NCI-H2081 (cell line): Measurements from ENCODE around the gene AP1S3.
"Not testable (repeated sequence)": the region's sequence is repeated elsewhere in the genome, so short reads cannot be mapped to it uniquely, and the experiment has no call there.

Source experiments
- DNase-seq, 2 experiments: peaks; one replicate each; lab custom pipeline; 2025; lab: John Stamatoyannopoulos, UW

The AP1S3 gene

GRCh38 chr2:223801736-223802135 is 35.6 kb downstream of the AP1S3 start:
- no peak for DNase-seq

- DNase-seq = no peak
Measured at GRCh38 chr2:223800908-223801307, 36.5 kb downstream of the AP1S3 start.

GRCh38 chr2:223797811-223798721 is 39.3 kb downstream of the AP1S3 start:
- DNase-seq = peak; percentile 39 to 47

- no peak for DNase-seq
Measured at GRCh38 chr2:223797037-223797436, 40.3 kb downstream of the AP1S3 start.

GRCh38 chr2:223789423-223789822 is 48.0 kb downstream of the AP1S3 start:
- DNase-seq = no peak

GRCh38 chr2:223788826-223789225 is 48.6 kb downstream of the AP1S3 start:
- DNase-seq = no peak

GRCh38 chr2:223788106-223788505 is 49.3 kb downstream of the AP1S3 start:
- DNase-seq = not testable (repeated sequence)

- no peak for DNase-seq
Measured at GRCh38 chr2:223787358-223787757, 50.0 kb downstream of the AP1S3 start.

GRCh38 chr2:223786943-223787342 is 50.4 kb downstream of the AP1S3 start:
- DNase-seq = no peak

- no peak for DNase-seq
Measured at GRCh38 chr2:223786236-223786635, 51.1 kb downstream of the AP1S3 start.

- DNase-seq = no peak
Measured at GRCh38 chr2:223784221-223784772, 53.1 kb downstream of the AP1S3 start.

- no peak for DNase-seq
Measured at GRCh38 chr2:223782629-223783028, 54.8 kb downstream of the AP1S3 start.

GRCh38 chr2:223781560-223781959 is 55.8 kb downstream of the AP1S3 start:
- no peak for DNase-seq

GRCh38 chr2:223779877-223780276 is 57.5 kb downstream of the AP1S3 start:
- DNase-seq = peak; percentile 13 to 26

GRCh38 chr2:223774193-223774592 is 63.2 kb downstream of the AP1S3 start:
- no peak for DNase-seq

GRCh38 chr2:223772363-223772762 is 65.0 kb downstream of the AP1S3 start:
- no peak for DNase-seq

GRCh38 chr2:223771475-223771874 is 65.9 kb downstream of the AP1S3 start:
- no peak for DNase-seq

GRCh38 chr2:223768179-223768578 is 69.2 kb downstream of the AP1S3 start:
- no peak for DNase-seq

GRCh38 chr2:223767341-223767740 is 70.0 kb downstream of the AP1S3 start:
- no peak for DNase-seq

GRCh38 chr2:223765221-223765785 is 72.1 kb downstream of the AP1S3 start:
- no peak for DNase-seq

GRCh38 chr2:223764796-223765195 is 72.6 kb downstream of the AP1S3 start:
- no peak for DNase-seq

GRCh38 chr2:223762853-223763252 is 74.5 kb downstream of the AP1S3 start:
- DNase-seq = no peak

- not testable (repeated sequence) for DNase-seq
Measured at GRCh38 chr2:223761746-223762145, 75.6 kb downstream of the AP1S3 start.
